ENCODE measurements around the gene GFY.

The GFY gene

GRCh38 chr19:49427855-49428546 lies 2.8 kb downstream of the GFY start:
- in situ Hi-C loops (cut with HindIII; ENCODE audit: low sequenced_read_pairs) = no loop called here

GRCh38 chr19:49428547-49429451 lies 3.6 kb downstream of the GFY start:
- in situ Hi-C loops (cut with HindIII; ENCODE audit: low sequenced_read_pairs) = no loop called here

GRCh38 chr19:49430172-49430677 lies 5.0 kb downstream of the GFY start:
- in situ Hi-C loops (cut with HindIII; ENCODE audit: low sequenced_read_pairs) = no loop called here

GRCh38 chr19:49430678-49431329 lies 5.6 kb downstream of the GFY start:
- in situ Hi-C loops (cut with HindIII; ENCODE audit: low sequenced_read_pairs) = no loop called here

- in situ Hi-C loops (cut with HindIII; ENCODE audit: low sequenced_read_pairs) = no loop called here
These were observed 6.2 kb downstream of the GFY start for GRCh38 chr19:49431330-49431749.

- in situ Hi-C loops (cut with HindIII; ENCODE audit: low sequenced_read_pairs) = no loop called here
These were observed 7.2 kb downstream of the GFY start for GRCh38 chr19:49432141-49433073.

GRCh38 chr19:49433240-49433901 lies 8.2 kb downstream of the GFY start:
- in situ Hi-C loops (cut with HindIII; ENCODE audit: low sequenced_read_pairs) = no loop called here

DNA sequence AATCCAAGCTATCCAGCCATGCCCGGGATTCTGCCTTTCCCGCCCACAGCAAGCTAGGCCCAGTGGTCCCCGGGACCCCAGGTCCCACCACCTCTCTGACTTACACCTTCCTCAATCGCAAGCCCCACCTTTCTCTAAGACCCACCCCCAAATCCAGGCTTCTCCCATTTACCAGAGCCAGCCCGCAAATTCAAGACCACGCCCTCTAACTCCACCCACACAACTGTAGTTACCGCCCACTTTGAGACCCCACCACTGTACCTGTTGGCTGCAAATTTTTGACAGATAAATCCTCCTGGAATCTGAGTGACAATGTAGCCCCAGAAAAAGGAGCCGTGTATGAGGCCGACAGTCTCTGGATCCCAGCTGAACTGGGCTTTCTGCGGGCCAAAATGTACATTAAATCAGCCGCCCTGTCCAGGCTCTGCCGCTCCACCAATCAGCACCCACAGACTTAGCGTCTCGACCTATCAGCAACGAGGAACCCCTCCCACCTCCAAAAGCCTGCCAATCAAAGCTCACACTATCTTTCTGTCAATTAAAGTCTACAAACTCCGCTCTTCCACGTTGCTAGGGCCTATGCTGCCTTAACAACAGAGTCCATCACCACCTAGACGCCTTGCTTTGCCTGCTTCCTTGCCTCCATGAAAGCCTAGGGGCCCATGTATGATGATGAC lies 9.9 kb downstream of the GFY start:
- in situ Hi-C loops (cut with HindIII; ENCODE audit: low sequenced_read_pairs) = no loop called here

- in situ Hi-C loops (cut with HindIII; ENCODE audit: low sequenced_read_pairs) = no loop called here
These were observed 10.5 kb downstream of the GFY start for GRCh38 chr19:49435670-49436069.

DNA sequence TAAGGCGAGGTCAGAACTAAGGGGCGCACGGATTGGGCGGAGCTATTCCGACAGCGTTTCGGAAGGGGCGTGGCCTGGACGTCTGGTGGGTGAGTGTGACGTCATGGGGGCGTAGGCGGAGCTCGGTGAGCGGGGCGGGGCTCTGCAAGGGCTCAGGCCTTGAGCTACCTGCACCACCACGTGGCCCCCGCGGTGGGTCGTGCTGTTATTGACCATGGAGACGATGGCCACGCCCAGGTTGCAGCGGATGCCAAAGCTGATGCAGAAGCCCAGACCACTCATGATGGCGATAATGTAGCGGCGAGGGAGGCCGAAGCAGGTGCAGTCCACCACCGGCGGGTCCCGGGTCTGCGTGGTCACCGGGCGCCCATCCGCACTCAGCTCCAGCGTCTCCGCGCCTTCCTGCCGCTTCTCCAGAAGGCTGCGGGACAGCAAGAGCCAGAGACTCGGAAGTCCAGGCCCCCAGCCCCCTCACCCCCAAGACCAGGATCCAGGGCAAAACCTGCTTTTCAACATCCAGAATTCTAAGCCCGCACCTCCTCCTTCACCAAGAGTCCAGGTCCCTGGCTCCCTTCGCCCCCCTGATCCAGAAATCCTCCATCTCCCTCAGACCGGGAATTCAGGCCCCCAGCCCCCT lies 11.3 kb downstream of the GFY start:
- in situ Hi-C loops (cut with HindIII; ENCODE audit: low sequenced_read_pairs) = no loop called here

DNA sequence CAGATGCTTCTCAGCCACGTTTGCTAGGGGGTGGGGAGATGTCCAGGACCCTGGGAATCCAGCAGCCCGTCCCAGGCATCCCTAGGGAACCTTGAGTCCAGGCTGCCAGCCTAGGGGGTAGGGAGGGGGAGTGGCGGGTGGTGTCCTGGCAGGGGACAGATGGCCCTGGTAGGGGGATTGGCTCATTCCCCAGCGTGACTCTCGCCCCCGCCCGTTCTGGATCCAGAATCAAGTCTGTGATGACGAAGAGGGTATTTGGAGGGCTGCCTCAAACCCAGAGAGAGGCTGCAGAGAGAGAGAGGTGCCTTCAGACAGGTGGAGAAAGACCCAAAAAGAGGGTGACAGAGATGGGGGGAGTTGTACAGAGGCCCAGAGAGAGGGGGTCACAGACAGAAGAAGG lies 12.0 kb downstream of the GFY start:
- in situ Hi-C loops (cut with HindIII; ENCODE audit: low sequenced_read_pairs) = no loop called here

DNA sequence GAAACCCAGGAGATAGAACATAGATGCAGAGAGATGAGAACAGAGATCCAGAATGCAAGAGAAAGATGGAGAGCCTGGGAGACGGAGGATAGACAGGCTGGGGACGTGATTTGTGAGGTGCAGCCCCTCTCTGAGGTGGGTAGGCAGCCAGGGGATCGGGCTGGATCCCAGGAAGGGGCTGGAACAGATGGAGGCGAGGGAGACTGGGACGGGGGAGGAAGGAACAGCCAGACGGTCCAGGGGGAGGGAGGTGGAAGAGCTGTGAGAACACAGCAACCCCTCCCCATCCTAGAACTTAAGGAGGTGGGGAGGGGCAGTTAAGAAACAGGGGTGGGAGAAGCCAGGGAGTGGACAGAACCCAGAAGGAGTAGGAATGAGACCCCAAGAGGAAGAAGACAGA lies 13.1 kb downstream of the GFY start:
- in situ Hi-C loops (cut with HindIII; ENCODE audit: low sequenced_read_pairs) = no loop called here

DNA sequence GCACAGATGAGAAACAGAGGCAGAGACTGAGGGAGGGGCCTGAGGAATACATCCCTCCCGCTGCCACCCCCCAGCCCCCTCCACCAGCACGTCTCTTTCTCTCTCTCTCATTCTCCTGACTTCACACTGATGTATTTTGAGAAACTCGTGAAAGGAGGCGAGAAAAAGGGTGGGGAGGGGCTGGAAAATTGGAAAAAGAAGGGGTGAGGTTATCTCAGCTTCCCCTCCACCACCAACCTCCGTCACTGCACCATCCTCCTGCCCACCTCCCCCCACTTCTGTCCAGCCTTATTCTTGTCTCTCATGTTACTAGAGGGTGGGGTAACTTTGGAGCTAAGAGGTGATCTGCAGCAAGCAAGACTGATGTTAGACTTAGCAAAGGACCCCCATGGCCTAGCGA lies 14.6 kb downstream of the GFY start:
- in situ Hi-C loops (cut with HindIII; ENCODE audit: low sequenced_read_pairs) = no loop called here

GRCh38 chr19:49440439-49441209 lies 15.4 kb downstream of the GFY start:
- in situ Hi-C loops (cut with HindIII; ENCODE audit: low sequenced_read_pairs) = no loop called here

DNA sequence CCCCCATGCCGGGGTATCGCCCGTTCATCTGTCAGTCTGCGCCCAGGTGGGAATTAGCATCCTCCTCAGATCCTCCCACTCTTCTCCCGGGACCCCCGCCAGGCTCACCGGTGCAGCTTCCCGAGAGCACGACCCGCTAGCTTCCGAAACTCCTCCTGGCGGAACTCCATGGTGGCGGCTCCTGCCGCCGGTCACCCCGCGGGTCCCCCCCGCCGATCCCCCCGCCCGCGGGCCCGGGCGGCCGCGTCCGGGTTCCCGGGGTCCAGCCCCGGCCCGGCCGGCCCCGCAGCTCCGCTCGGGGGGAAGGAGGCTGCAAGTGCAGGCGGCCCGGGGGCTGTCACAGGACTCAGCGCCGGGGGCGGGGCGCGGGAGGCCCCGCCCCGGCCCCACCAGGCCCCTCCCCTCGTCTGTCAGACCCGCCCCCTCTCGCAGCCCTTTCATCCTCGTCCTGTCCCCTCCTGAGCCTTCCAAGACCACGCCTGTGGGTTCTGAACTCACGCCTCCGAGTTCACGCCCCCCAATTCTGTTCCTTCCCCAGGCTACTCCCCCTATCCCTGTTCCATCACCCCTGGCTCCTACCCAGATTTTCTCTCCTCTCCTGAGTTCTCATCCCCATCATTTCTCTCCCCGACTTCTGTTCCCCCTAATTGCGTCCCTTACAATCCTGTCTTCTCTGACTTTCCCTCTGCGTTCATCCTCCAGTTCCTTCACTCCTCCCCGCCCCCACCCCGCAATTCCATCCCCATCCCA lies 16.2 kb downstream of the GFY start, which contains the start of gene SLC17A7:
Gene SLC17A7, minus strand, starts transcription at position 318 of the 750 bp plus-strand sequence. Its CDS starts 148 bp downstream, at position 170.
- in situ Hi-C loops (cut with HindIII; ENCODE audit: low sequenced_read_pairs) = no loop called here

GRCh38 chr19:49441960-49442350 lies 16.8 kb downstream of the GFY start:
- in situ Hi-C loops (cut with HindIII; ENCODE audit: low sequenced_read_pairs) = no loop called here

GRCh38 chr19:49442354-49442753 lies 17.2 kb downstream of the GFY start:
- in situ Hi-C loops (cut with HindIII; ENCODE audit: low sequenced_read_pairs) = no loop called here
